K562 (cell line): Measurements from ENCODE around the gene HK1. TPM values are rescaled to one million over a fixed set of nuclear protein-coding genes. Genes with fewer than 3 reads are reported as not detected.

Experiments
- ATAC-seq: fragments of 200-7000 bp; cut with Tn5 transposase; 3 replicates; pipeline ENCODE4 v1.9.1; 2020; ENCODE audit warnings: moderate library complexity
- BruUV-seq: library from RNA; stranded (reverse); fragments of 400-500 nt; replicated peaks from 2 replicates; lab custom pipeline; 2021; lab: Mats Ljungman, UMichigan
- CTCF ChIA-PET: fragments of 300-600 bp; formaldehyde crosslinking; extraction: SDS; loops from one replicate; lab custom pipeline; 2021; ENCODE audit warnings: low intra/inter-chr PET ratio; lab: Yijun Ruan, JAX
- POLR2A ChIA-PET: fragments of 300-600, 350-650 bp; sonication (Branson Sonifier 250); formaldehyde crosslinking; extraction: SDS; loops from one replicate; lab custom pipeline; 2021; ENCODE audit warnings: antibody characterized with exemption, inconsistent platforms; lab: Yijun Ruan, JAX
- DNase-seq, 4 experiments: peaks; one replicate each; pipeline versions ENCODE4 v3.0.0 to v3.0.0-alpha.2; 2011 to 2018; ENCODE audit warnings: low spot score in 3 of 4, mixed read lengths in 3 of 4; ENCODE audit errors: extremely low read depth in 1 of 4
- FAIRE-seq: peaks from 2 replicates; lab custom pipeline; 2011; peaks lifted over from hg19 to GRCh38; lab: Jason Lieb, UNC
- H2AFZ ChIP-seq: 2 replicates; pipeline ENCODE4 v1.6.0; 2011; ENCODE audit warnings: low read depth, low read length, control low read depth, inconsistent platforms
- H3K27ac ChIP-seq: fragments of 200-600 bp; 3 replicates; pipeline ENCODE4 v1.8.0; 2011; ENCODE audit warnings: low read depth, mild to moderate bottlenecking, control low read depth, inconsistent platforms, low read length, moderate library complexity, mixed read lengths; ENCODE audit errors: extremely low read depth
- H3K27me3 ChIP-seq, 2 experiments: fragments of 300-600 bp in 1 of 2; 2 replicates in 1 of 2; 3 replicates in 1 of 2; pipeline versions ENCODE4 v1.6.0 to v1.8.0; 2011; ENCODE audit warnings: inconsistent platforms in 2 of 2, low read length in 2 of 2, mild to moderate bottlenecking in 1 of 2, mixed read lengths in 1 of 2, moderate library complexity in 1 of 2; ENCODE audit not compliant: control insufficient read depth in 2 of 2, insufficient read depth in 2 of 2
- H3K36me3 ChIP-seq: fragments of 300-600 bp; 3 replicates; pipeline ENCODE4 v1.8.0; 2011; ENCODE audit warnings: mild to moderate bottlenecking, low read length, inconsistent platforms; ENCODE audit not compliant: control insufficient read depth, insufficient read depth
- H3K4me1 ChIP-seq, 2 experiments: fragments of 200-600 bp in 1 of 2; replicated peaks in 1 of 2; 2 replicates in 1 of 2; 3 replicates in 1 of 2; pipeline versions ENCODE4 v1.5.1 to v1.8.0; 2011; ENCODE audit warnings: inconsistent platforms in 2 of 2, low read length in 2 of 2, mild to moderate bottlenecking in 1 of 2, mixed read lengths in 1 of 2, moderate library complexity in 1 of 2; ENCODE audit not compliant: control insufficient read depth in 2 of 2, insufficient read depth in 2 of 2
- H3K4me2 ChIP-seq: 2 replicates; pipeline ENCODE4 v1.6.1; 2011; ENCODE audit warnings: low read length, control low read depth, inconsistent platforms, mixed read lengths; ENCODE audit not compliant: insufficient read depth
- H3K4me3 ChIP-seq: fragments of 200-600 bp; sonication (generic), shearing (Covaris generic); 2 replicates; pipeline ENCODE4 v1.5.1; 2016; ENCODE audit warnings: control low read depth, inconsistent platforms
- H3K79me2 ChIP-seq: fragments of 200-600 bp; 3 replicates; pipeline ENCODE4 v1.8.0; 2011; ENCODE audit warnings: low read length, inconsistent platforms; ENCODE audit not compliant: control insufficient read depth, insufficient read depth
- H3K9ac ChIP-seq, 2 experiments: 2 replicates each; pipeline versions ENCODE4 v1.6.0 to v1.6.1; 2011; ENCODE audit warnings: low read depth in 2 of 2, low read length in 2 of 2, control low read depth in 1 of 2, inconsistent platforms in 1 of 2, mild to moderate bottlenecking in 1 of 2, mixed read lengths in 1 of 2; ENCODE audit not compliant: insufficient read depth in 1 of 2
- H3K9me1 ChIP-seq: one replicate; pipeline ENCODE4 v1.6.0; 2011; ENCODE audit warnings: inconsistent platforms, mild to moderate bottlenecking, low read length, moderate library complexity; ENCODE audit not compliant: control insufficient read depth, insufficient read depth
- H3K9me3 ChIP-seq: replicated peaks from 2 replicates; pipeline ENCODE4 v1.5.1; 2011; ENCODE audit warnings: low read depth, low read length, inconsistent platforms; ENCODE audit not compliant: control insufficient read depth, insufficient read depth
- H4K20me1 ChIP-seq: replicated peaks from 2 replicates; pipeline ENCODE4 v1.6.1; 2011; ENCODE audit warnings: low read length, inconsistent platforms, mixed read lengths; ENCODE audit not compliant: control insufficient read depth, insufficient read depth
- ADNP ChIP-seq: fragments of 200-800 bp; sonication (Bioruptor generic); IDR thresholded peaks from 2 replicates; pipeline ENCODE4 v1.6.1; 2016; ENCODE audit warnings: missing genetic modification characterization, missing compliant biosample characterization
- ATF1 ChIP-seq, 2 experiments: fragments of 450-650 bp in 1 of 2; IDR thresholded peaks; 2 replicates each; pipeline ENCODE4 v1.6.1; 2016; ENCODE audit warnings: missing compliant biosample characterization in 1 of 2, missing genetic modification characterization in 1 of 2
- ATF7 ChIP-seq: fragments of 450-650 bp; IDR thresholded peaks from 2 replicates; pipeline ENCODE4 v1.7.1; 2014; ENCODE audit warnings: mild to moderate bottlenecking, moderate library complexity
- BRD9 ChIP-seq: fragments of 450-650 bp; IDR thresholded peaks from 2 replicates; pipeline ENCODE4 v1.6.1; 2018; ENCODE audit warnings: low read depth; ENCODE audit not compliant: partially characterized antibody
- CTBP1 ChIP-seq: fragments of 450-650 bp; IDR thresholded peaks from 2 replicates; pipeline ENCODE4 v1.6.1; 2016; ENCODE audit warnings: borderline replicate concordance
- ETV6 ChIP-seq, 3 experiments: fragments of 150-350 bp in 1 of 3; sonication (generic) in 1 of 3; formaldehyde crosslinking in 1 of 3; IDR thresholded peaks; 2 replicates each; pipeline versions ENCODE4 v1.6.1 to v1.8.0; 2014 to 2022; ENCODE audit warnings: borderline replicate concordance in 2 of 3, low read depth in 2 of 3, antibody characterized with exemption in 1 of 3, low read length in 1 of 3, mild to moderate bottlenecking in 1 of 3, missing genetic modification reagents in 1 of 3
- FOXM1 ChIP-seq, 2 experiments: fragments of 450-650 bp in 1 of 2; sonication (generic) in 1 of 2; formaldehyde crosslinking in 1 of 2; IDR thresholded peaks; 2 replicates each; pipeline versions ENCODE4 v1.6.1 to v1.9.0; 2017 to 2022; ENCODE audit warnings: low read depth in 2 of 2, mild to moderate bottlenecking in 2 of 2, missing genetic modification reagents in 1 of 2, moderate library complexity in 1 of 2
- JUN ChIP-seq, 2 experiments: sonication (generic) in 1 of 2; formaldehyde crosslinking in 1 of 2; IDR thresholded peaks; 2 replicates each; pipeline versions ENCODE4 v1.6.1 to v1.8.0; 2012 to 2022; ENCODE audit warnings: borderline replicate concordance in 2 of 2, mild to moderate bottlenecking in 2 of 2, improper control_type of control experiment in 1 of 2, low read depth in 1 of 2, low read length in 1 of 2, missing genetic modification reagents in 1 of 2
- KLF6 ChIP-seq: fragments of 250-450 bp; sonication (Bioruptor Pico); IDR thresholded peaks from 2 replicates; pipeline ENCODE4 v1.4.0; 2020; ENCODE audit warnings: mild to moderate bottlenecking, moderate library complexity, borderline replicate concordance
- MECOM ChIP-seq: fragments of 250-450 bp; sonication (Bioruptor Pico); IDR thresholded peaks from 2 replicates; pipeline ENCODE4 v1.8.0; 2022; ENCODE audit warnings: inconsistent platforms
- MYBL2 ChIP-seq, 2 experiments: fragments of 450-650 bp in 1 of 2; sonication (generic) in 1 of 2; formaldehyde crosslinking in 1 of 2; IDR thresholded peaks; 2 replicates each; pipeline versions ENCODE4 v1.6.1 to v1.8.1; 2017 to 2022; ENCODE audit warnings: borderline replicate concordance in 1 of 2, inconsistent platforms in 1 of 2, low read depth in 1 of 2, mild to moderate bottlenecking in 1 of 2, missing genetic modification reagents in 1 of 2, moderate library complexity in 1 of 2
- PTBP1 ChIP-seq: fragments of 200-400 bp; formaldehyde crosslinking; IDR thresholded peaks from 2 replicates; pipeline ENCODE4 v1.6.1; 2017; ENCODE audit warnings: low read depth, low read length
- SMAD4 ChIP-seq: fragments of 250-450 bp; sonication (Bioruptor Pico); conservative IDR thresholded peaks from 2 replicates; pipeline ENCODE4 v1.8.0; 2021; ENCODE audit warnings: inconsistent platforms, mild to moderate bottlenecking, moderate library complexity
- TGIF2 ChIP-seq: sonication (generic); formaldehyde crosslinking; IDR thresholded peaks from 2 replicates; pipeline ENCODE4 v1.8.1; 2022; ENCODE audit warnings: mild to moderate bottlenecking, missing genetic modification reagents, moderate library complexity
- XRCC3 ChIP-seq: fragments of 450-650 bp; IDR thresholded peaks from 2 replicates; pipeline ENCODE4 v1.6.1; 2017; ENCODE audit warnings: mild to moderate bottlenecking, moderate library complexity
- ZC3H8 ChIP-seq: fragments of 450-650 bp; IDR thresholded peaks from 2 replicates; pipeline ENCODE4 v1.6.1; 2017
- ZNF175 ChIP-seq: fragments of 200-800 bp; sonication (Bioruptor generic); IDR thresholded peaks from 2 replicates; pipeline ENCODE4 v1.6.1; 2016; ENCODE audit warnings: low read depth, mild to moderate bottlenecking, missing genetic modification characterization, missing compliant biosample characterization
- ZNF263 ChIP-seq: sonication (generic); formaldehyde crosslinking; IDR thresholded peaks from 2 replicates; pipeline ENCODE4 v1.8.0; 2022; ENCODE audit warnings: mild to moderate bottlenecking, missing genetic modification reagents, borderline replicate concordance
- ZNF282 ChIP-seq: sonication (generic); formaldehyde crosslinking; IDR thresholded peaks from 2 replicates; pipeline ENCODE4 v1.8.1; 2023; ENCODE audit warnings: missing genetic modification reagents
- ZNF324 ChIP-seq: fragments of 250-450 bp; sonication (Bioruptor Pico); IDR thresholded peaks from 2 replicates; pipeline ENCODE4 v1.4.0; 2020; ENCODE audit warnings: mild to moderate bottlenecking
- ZNF766 ChIP-seq: fragments of 200-800 bp; sonication (Bioruptor generic); conservative IDR thresholded peaks from 2 replicates; pipeline ENCODE4 v1.6.1; 2016; ENCODE audit warnings: missing genetic modification characterization, missing compliant biosample characterization
- WGBS: fragments of 100-300 bp; shearing (Covaris generic); methylation state at CpG from one replicate; pipeline ENCODE4 v1.1.6; 2016; ENCODE audit warnings: low coverage, mixed read lengths; ENCODE audit not compliant: insufficient coverage; ENCODE audit errors: missing lambda C conversion rate; 5-methylcytosine and 5-hydroxymethylcytosine counted together
- in situ Hi-C: fragments of 300-500 bp; cut with MboI; formaldehyde crosslinking; loops from 4 replicates; pipeline ENCODE4 v1.15.0; 2018; ENCODE audit warnings: inconsistent platforms, mixed read lengths
- intact Hi-C: fragments of 100-400 bp; cut with micrococcal nuclease; formaldehyde crosslinking; loops from 2 replicates; pipeline ENCODE4 v1.14.2; 2022
- polyA plus RNA-seq, 8 experiments: library from polyadenylated mRNA; depleted of rRNA in 4 of 8; stranded (reverse) in 5 of 8; unstranded in 3 of 8; fragments of >200 nt; fragmentation: Nextera tagmentation in 2 of 8; fragmentation: Illumina TruSeq in 1 of 8; extraction: Ambion mirVana in 2 of 8; extraction: Trizol in 1 of 8; gene quantifications; 2 replicates each; pipeline versions ENCODE4 v1.2.1 to v1.2.3, GENCODE V29; 2011 to 2014; ENCODE audit warnings: inconsistent platforms in 1 of 8, missing spikeins in 1 of 8
- total RNA-seq, 7 experiments: library from RNA; depleted of rRNA in 6 of 7; stranded (reverse); fragments of >200 nt in 6 of 7; fragmentation: Illumina TruSeq in 2 of 7; extraction: Trizol in 2 of 7; gene quantifications; 2 replicates each; pipeline versions ENCODE4 v1.2.1 to v1.2.3, GENCODE V29; 2011 to 2021; ENCODE audit warnings: low replicate concordance in 1 of 7
- TF ChIP-seq, protein P1 (sequence below): sonication (generic); formaldehyde crosslinking; IDR thresholded peaks from 2 replicates; pipeline ENCODE4 v1.8.0; 2022; ENCODE audit warnings: mild to moderate bottlenecking, missing genetic modification reagents

HK1 gene
- total and polyA plus RNA-seq, 9 of the 15 experiments (the other 6 are each of a cell fraction or from before 2014, with no cell fraction given): 29.2 to 444 (median 193) TPM

DNA sequence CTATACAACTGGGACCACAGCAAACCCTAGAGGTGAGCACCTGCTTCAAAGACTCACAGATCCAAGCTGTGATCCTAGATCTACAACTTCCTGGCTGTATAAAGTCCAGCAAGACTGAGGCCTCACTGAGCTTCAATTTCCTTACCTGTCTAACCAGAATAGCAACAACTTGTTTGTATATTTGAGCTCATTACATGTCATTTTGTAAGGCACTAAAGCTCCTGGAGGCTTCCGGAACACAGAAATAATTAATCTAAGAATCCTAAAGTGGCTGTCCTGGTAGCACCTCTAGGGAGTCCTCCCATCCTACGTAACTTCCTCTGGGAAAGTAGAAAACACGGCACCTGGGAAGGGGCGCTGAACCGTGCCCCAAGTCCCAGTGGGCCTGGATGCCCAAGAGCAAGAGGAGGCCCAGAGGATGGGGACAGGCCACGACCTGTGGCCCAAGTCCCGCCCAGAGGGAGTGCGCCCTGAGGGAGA lies 39.4 kb downstream of the HK1 start:
- POLR2A ChIA-PET: interaction anchor here (0.5 to 8.8 kb wide), 24 partner anchors 9 to 596 kb away, joined by 3 to 92 read pairs (median 4); no protein-coding TSS in a partner anchor
- no TSS peak for BruUV-seq
- intact Hi-C loops: loop anchor here (2.0 to 5.0 kb wide), 2 partner anchors 81 to 1430 kb away; no protein-coding TSS in a partner anchor
- no peaks in the 10 kb centered on the region for H3K9me3 ChIP-seq
- peak overlapping the region; percentile 61 for H3K4me3 ChIP-seq
- peaks cover 30% of the 10 kb centered on the region; the same call in 2 of the 3 replicates for H3K36me3 ChIP-seq
- in situ Hi-C loops: no loop called here
- peaks cover 45% of the 10 kb centered on the region for H4K20me1 ChIP-seq
- 2% methylated on average over 8 of the region's 8 CpGs for WGBS
- DNase-seq (peak in 2 of 4 experiments; percentile 33 to 77), FAIRE-seq (no peak), ATAC-seq (peak; percentile 42)
- peaks cover 57 to 70% of the 10 kb centered on the region in 2 experiments for H3K4me1 ChIP-seq
- CTCF ChIA-PET: no interaction called here
- peaks cover 77% of the 10 kb centered on the region for H3K79me2 ChIP-seq
- H3K9ac ChIP-seq: peak overlapping the region; percentile 92 to 95
- H3K9me1 ChIP-seq: peaks cover 6% of the 10 kb centered on the region
- H3K4me2 ChIP-seq: peak overlapping the region; percentile 100
- peak overlapping the region; percentile 99 for H3K27ac ChIP-seq
- H3K27me3 ChIP-seq: no peaks in the 10 kb centered on the region; a peak in 1 of 5 replicates
- H2AFZ ChIP-seq: peak overlapping the region; percentile 56
- TF ChIP-seq ADNP (tag) (no peak), XRCC3 (no peak), CTBP1 (0 out of 2 replicates have a peak, but pooled peaks have one; percentile 13), ZNF766 (CRISPR knock-in tag) (no peak), JUN (IDR thresholded peaks at IDR 0.05; ENCODE audit: borderline replicate concordance, low read depth, low read length) (no peak), JUN (CRISPR knock-in tag; IDR thresholded peaks at IDR 0.05; ENCODE audit: borderline replicate concordance) (0 out of 2 replicates have a peak, but pooled peaks have one; percentile 8), BRD9 (peak; percentile 18), ZNF324 (CRISPR knock-in tag) (no peak), ZNF282 (CRISPR knock-in tag) (no peak), SMAD4 (no peak), ATF1 (CRISPR knock-in tag; IDR thresholded peaks at IDR 0.05) (no peak), ATF1 (tag; IDR thresholded peaks at IDR 0.05) (peak; percentile 84), ZC3H8 (no peak), MYBL2 (IDR thresholded peaks at IDR 0.05; ENCODE audit: low read depth) (no peak), MYBL2 (CRISPR knock-in tag; IDR thresholded peaks at IDR 0.05; ENCODE audit: borderline replicate concordance) (no peak), KLF6 (CRISPR knock-in tag) (no peak), PTBP1 (no peak), MECOM (CRISPR knock-in tag) (0 out of 2 replicates have a peak, but pooled peaks have one; percentile 16), FOXM1 (IDR thresholded peaks at IDR 0.05; ENCODE audit: low read depth) (no peak), FOXM1 (CRISPR knock-in tag; IDR thresholded peaks at IDR 0.05; ENCODE audit: low read depth) (0 out of 2 replicates have a peak, but pooled peaks have one; percentile 26), ETV6 (IDR thresholded peaks at IDR 0.05; ENCODE audit: borderline replicate concordance in 1 of 2, low read depth in 2 of 2, low read length in 1 of 2) (no peak), ETV6 (CRISPR knock-in tag; IDR thresholded peaks at IDR 0.05; ENCODE audit: borderline replicate concordance) (no peak), ZNF175 (CRISPR knock-in tag) (0 out of 2 replicates have a peak, but pooled peaks have one; percentile 13), ZNF263 (CRISPR knock-in tag) (peak; percentile 80), TGIF2 (CRISPR knock-in tag) (0 out of 2 replicates have a peak, but pooled peaks have one; percentile 12), ATF7 (peak; percentile 64; the same call in 1 of the 2 replicates)
- TF ChIP-seq, protein P1, sequence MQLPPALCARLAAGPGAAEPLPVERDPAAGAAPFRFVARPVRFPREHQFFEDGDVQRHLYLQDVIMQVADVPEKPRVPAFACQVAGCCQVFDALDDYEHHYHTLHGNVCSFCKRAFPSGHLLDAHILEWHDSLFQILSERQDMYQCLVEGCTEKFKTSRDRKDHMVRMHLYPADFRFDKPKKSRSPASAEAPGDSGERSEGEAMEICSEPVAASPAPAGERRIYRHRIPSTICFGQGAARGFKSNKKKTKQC (CRISPR knock-in tag): 0 out of 2 replicates have a peak, but pooled peaks have one; percentile 10
